Loucy (cell line): ENCODE data around the gene DCAKD.
A peak's percentile ranks its signal among the peaks of the same experiment; 100 is the strongest.

ENCODE experiments used
- H2AFZ ChIP-seq: fragments of 200-600 bp; sonication (generic); 2 replicates; pipeline ENCODE4 v1.6.0; 2016; ENCODE audit warnings: antibody characterized with exemption, mild to moderate bottlenecking, low read length, moderate library complexity
- H3F3A ChIP-seq: fragments of 200-600 bp; 2 replicates; pipeline ENCODE4 v1.6.0; 2016; ENCODE audit warnings: antibody characterized with exemption, low read depth, mild to moderate bottlenecking
- H3K27me3 ChIP-seq: fragments of 200-600 bp; sonication (generic); 2 replicates; pipeline ENCODE4 v1.6.1; 2014; ENCODE audit warnings: low read length, mild to moderate bottlenecking; ENCODE audit not compliant: insufficient read depth, poor library complexity, severe bottlenecking
- H3K36me3 ChIP-seq: fragments of 200-600 bp; sonication (generic); 2 replicates; pipeline ENCODE4 v1.6.1; 2016; ENCODE audit warnings: low read length; ENCODE audit not compliant: insufficient read depth
- H3K4me1 ChIP-seq: fragments of 200-600 bp; sonication (generic); 2 replicates; pipeline ENCODE4 v1.5.1; 2014; ENCODE audit warnings: low read length, mild to moderate bottlenecking; ENCODE audit not compliant: insufficient read depth, poor library complexity, severe bottlenecking
- H3K4me2 ChIP-seq: fragments of 200-600 bp; sonication (generic); 2 replicates; pipeline ENCODE4 v1.6.0; 2014; ENCODE audit warnings: antibody characterized with exemption, low read length, low read depth, mild to moderate bottlenecking; ENCODE audit not compliant: poor library complexity, severe bottlenecking
- H3K4me3 ChIP-seq: fragments of 200-600 bp; sonication (generic); 2 replicates; pipeline ENCODE4 v1.5.1; 2014; ENCODE audit warnings: low read length, mild to moderate bottlenecking, mixed read lengths; ENCODE audit not compliant: poor library complexity, severe bottlenecking
- H3K79me2 ChIP-seq: fragments of 200-600 bp; sonication (generic); 2 replicates; pipeline ENCODE4 v1.6.1; 2014; ENCODE audit warnings: low read length; ENCODE audit not compliant: insufficient read depth
- H3K9ac ChIP-seq: fragments of 200-600 bp; sonication (generic); 2 replicates; pipeline ENCODE4 v1.6.0; 2014; ENCODE audit warnings: mild to moderate bottlenecking, low read depth, low read length, moderate library complexity; ENCODE audit not compliant: poor library complexity, severe bottlenecking
- H3K9me2 ChIP-seq: fragments of 200-600 bp; sonication (generic); replicated peaks from 2 replicates; pipeline ENCODE4 v1.6.1; 2016; ENCODE audit warnings: low read depth, low read length, mixed read lengths
- H3K9me3 ChIP-seq: fragments of 200-600 bp; sonication (generic); 2 replicates; pipeline ENCODE4 v1.6.1; 2014; ENCODE audit warnings: mild to moderate bottlenecking, antibody characterized with exemption, low read length, low read depth; ENCODE audit not compliant: insufficient read depth
- H4K20me1 ChIP-seq: fragments of 200-600 bp; sonication (generic); 2 replicates; pipeline ENCODE4 v1.6.0; 2014; ENCODE audit warnings: antibody characterized with exemption, low read length, mild to moderate bottlenecking; ENCODE audit not compliant: insufficient read depth, poor library complexity, severe bottlenecking
- CTCF ChIP-seq: fragments of 200-600 bp; sonication (generic); conservative IDR thresholded peaks from 2 replicates; pipeline ENCODE4 v1.5.1; 2014; ENCODE audit warnings: mild to moderate bottlenecking, antibody characterized with exemption, low read length
- EZH2phosphoT487 ChIP-seq: fragments of 200-600 bp; IDR thresholded peaks from 2 replicates; pipeline ENCODE4 v1.6.1; 2018; ENCODE audit warnings: antibody characterized with exemption, mild to moderate bottlenecking, moderate library complexity, borderline replicate concordance

Gene DCAKD

DNA sequence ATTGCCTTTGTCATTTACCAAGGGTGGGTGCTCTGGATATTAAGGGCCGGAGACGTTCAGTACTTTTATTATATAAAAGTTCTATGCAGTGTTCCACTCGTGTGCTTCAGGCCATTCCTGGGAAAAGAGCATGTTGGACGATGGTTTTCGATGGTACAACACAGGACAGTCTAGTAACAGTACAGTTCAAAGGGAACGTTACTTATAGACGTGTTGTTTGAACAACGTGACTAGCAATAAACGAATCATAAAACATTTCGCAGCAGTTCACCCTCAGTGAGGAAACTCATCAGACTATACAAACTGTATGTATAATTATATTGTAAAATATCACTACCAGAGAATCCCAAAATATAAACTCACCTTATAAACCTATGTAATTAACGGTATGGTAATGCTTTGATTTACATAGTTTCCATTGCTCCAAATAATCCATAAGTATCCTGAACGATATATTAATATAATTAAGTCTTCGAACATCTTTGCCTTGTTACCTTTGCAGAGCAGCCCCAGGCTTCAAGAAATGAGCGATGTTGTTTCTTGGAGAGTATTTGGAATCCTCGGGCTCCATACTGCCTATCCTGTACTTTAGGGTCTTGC, 10.3 kb upstream of the DCAKD start:
- Histone ChIP-seq H3K4me1 (peaks cover 28% of the 10 kb centered on the region), H3K36me3 (no peaks in the 10 kb centered on the region)

DNA sequence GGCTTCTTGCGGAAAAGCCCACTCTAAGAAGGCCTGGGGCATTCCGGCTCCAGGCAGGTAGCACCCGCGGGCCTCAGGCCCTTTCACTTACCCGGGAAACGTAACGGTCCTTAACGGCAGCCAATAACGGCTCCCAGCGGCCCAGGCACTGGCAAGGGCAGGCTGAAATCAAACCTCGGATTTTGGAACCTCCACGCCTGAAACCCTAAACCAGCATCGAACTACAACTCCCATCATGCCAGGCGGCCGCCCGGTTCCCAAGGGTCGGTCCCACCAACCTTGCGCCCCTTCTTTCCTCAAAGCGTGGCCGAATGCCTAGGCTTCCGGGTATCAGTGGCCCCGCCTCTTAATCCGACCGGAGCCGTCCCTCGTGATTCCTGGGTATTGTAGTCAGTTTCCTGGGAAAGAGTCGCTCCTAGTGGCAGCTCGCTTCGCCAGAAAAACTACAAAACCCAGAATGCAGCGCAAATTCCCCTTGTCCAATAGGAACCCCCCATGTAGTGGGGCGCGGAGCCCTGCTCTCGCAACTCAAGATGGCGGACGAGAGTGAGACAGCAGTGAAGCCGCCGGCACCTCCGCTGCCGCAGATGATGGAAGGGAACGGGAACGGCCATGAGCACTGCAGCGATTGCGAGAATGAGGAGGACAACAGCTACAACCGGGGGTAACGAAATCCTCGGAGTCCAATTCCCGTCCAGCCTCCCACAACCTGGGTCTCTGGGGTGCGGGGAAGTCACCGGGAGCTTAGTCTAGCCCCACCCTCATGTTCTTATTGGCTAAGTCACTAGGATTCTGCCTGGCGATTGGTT, 9.6 kb upstream of the DCAKD start, which contains the start of gene NMT1:
NMT1 (plus strand) TSS at position 521 of the 809 bp plus-strand sequence; CDS start at position 534, 13 bp downstream.
- H3K4me3 ChIP-seq: peak within 1 kb of the TSS; percentile 92
- peak within 1 kb of the TSS; percentile 100 for H3K4me2 ChIP-seq
- peaks cover 37% of the 10 kb centered on the region for H4K20me1 ChIP-seq

More for the DNA sequence above, 10.3 kb upstream of the DCAKD start:
- peaks cover 69% of the 10 kb centered on the region for H3K79me2 ChIP-seq
- H3K4me3 ChIP-seq: peak overlapping the region; percentile 92
- peak overlapping the region; percentile 86 for H2AFZ ChIP-seq
- peak overlapping the region; percentile 100 for H3K4me2 ChIP-seq
- no peaks in the 10 kb centered on the region for H3F3A ChIP-seq
- no peaks in the 10 kb centered on the region for H3K9me2 ChIP-seq
- H3K27me3 ChIP-seq: no peaks in the 10 kb centered on the region
- peaks cover 37% of the 10 kb centered on the region for H4K20me1 ChIP-seq
- no peaks in the 10 kb centered on the region for H3K9me3 ChIP-seq
- peak overlapping the region; percentile 77 for H3K9ac ChIP-seq
- TF ChIP-seq CTCF (no peak), EZH2phosphoT487 (no peak)

GRCh38 chr17:45060382-45060796, 9.0 kb upstream of the DCAKD start:
- Histone ChIP-seq H3K9me2 (no peaks in the 10 kb centered on the region), H3K36me3 (no peaks in the 10 kb centered on the region), H2AFZ (peak overlapping the region; percentile 86), H3K9ac (peak overlapping the region; percentile 93), H3K4me3 (peak overlapping the region; percentile 92), H3F3A (no peaks in the 10 kb centered on the region), H3K9me3 (no peaks in the 10 kb centered on the region), H3K4me1 (peaks cover 28% of the 10 kb centered on the region), H3K4me2 (peak overlapping the region; percentile 81), H3K79me2 (peaks cover 56% of the 10 kb centered on the region), H3K27me3 (no peaks in the 10 kb centered on the region), H4K20me1 (peaks cover 32% of the 10 kb centered on the region)
- TF ChIP-seq CTCF: no peak

More for the DNA sequence above, 9.6 kb upstream of the DCAKD start, which contains the start of gene NMT1:
- Histone ChIP-seq H3K4me1 (peaks cover 28% of the 10 kb centered on the region), H3F3A (no peaks in the 10 kb centered on the region), H2AFZ (peak within 1 kb of the TSS; percentile 86), H3K79me2 (peaks cover 62% of the 10 kb centered on the region), H3K36me3 (no peaks in the 10 kb centered on the region), H3K9me3 (no peaks in the 10 kb centered on the region), H3K9ac (peak within 1 kb of the TSS; percentile 93), H3K9me2 (no peaks in the 10 kb centered on the region), H3K27me3 (no peaks in the 10 kb centered on the region)
- TF ChIP-seq CTCF (no peak), EZH2phosphoT487 (no peak)
